Stimulated activated CD8-positive, alpha-beta memory T cell treated with anti-CD3 and anti-CD28 coated beads, Interleukin-2, amount 100 ng/mL, for 1 hour (primary cell): ENCODE measurements around the gene IL34.
"Not testable (repeated sequence)": the region's sequence is repeated elsewhere in the genome, so short reads cannot be mapped to it uniquely, and the experiment has no call there.

Source experiments
- DNase-seq, 2 donors: peaks; one replicate each; pipeline ENCODE4 v3.0.0-alpha.2; 2020; ENCODE audit warnings: low read depth in 2 of 2

Gene IL34

DNA sequence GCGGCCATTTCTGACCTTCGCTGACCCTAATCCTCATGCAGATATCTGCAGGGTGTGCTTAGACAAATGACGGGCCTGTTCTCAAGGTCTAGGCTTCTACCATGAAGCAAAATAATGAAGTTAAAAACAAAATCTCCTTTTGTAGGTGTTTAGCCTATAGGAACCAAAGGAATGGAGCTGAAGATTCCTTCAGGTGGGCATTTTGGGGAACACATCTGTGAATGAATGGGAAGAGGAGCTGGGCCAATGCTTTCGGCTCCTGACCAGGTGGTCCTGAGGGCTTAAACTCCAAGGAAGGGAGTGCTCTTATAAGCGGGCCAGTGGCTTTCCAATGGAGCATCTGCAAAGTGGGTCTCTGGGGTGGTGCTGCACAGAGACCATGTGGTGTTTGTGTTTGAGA lies 14.1 kb upstream of the IL34 start:
- no peak for DNase-seq

DNA sequence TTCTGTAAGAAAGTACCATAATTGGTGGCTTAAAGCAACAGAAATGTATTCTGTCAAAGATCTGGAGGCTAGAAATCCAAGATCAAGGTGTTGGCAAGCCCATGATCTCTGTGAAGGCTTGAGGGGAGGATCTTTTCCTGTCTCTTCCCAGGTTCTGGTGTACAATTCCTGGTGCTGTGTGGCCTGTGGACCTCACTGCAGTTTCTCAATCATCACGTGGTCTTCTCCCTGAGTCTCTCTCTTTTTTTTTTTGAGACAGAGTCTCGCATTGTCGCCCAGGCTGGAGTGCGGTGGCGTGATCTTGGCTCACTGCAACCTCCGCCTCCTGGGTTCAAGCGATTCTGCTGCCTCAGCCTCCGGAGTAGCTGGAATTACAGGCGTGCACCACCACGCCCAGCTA lies 12.7 kb upstream of the IL34 start:
- not testable (repeated sequence) for DNase-seq

DNA sequence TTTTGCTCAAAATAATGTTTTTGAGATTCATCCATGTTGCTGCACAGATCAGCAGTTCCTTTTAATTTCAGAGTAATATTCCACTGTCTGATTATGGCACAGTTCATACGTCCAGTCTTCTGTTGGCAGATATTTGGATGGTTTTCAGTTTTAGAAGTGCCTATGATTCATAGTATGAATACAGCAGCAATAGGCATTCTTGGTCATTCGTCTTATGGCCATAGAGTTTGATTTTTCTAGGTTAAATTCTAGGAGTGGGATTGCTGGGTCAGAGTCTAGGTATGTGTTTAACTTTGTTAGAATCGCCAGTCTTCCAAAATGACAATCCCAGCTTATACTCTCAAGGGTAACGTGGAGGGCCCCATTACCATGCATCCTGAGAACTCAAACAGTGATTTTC lies 11.5 kb upstream of the IL34 start:
- no peak for DNase-seq

DNA sequence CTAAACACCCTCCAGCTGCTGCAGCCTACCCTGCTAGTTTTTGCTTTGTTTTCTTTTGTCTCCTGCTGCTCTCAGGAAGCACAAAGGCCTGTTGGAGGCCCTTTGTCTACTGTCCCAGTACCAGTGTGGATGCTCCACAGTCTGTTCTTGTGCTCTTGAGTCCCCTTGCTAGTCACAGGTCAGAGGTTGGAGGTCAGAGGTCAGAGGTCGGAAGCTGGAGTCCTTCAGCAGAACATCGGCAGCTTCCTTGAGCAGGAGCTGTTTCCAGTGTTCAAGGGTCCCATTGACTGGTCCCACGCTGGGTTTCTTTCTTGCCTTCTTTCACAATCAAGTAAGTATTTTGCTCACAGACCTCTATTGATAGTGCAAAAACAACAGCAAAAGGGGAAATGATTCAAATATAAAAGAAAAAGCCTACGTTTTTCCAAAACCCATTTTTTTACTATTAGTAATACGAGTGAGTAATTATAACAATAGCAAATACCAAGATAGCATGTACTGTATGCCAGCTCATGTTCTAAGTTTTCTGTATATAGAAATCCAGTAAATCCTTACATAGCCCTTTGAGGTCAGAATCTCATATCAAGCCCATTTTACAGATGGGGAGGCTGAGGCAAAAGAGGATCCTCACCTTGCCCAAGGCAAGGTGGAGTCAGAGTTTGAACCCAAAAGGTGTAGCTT lies 10.9 kb upstream of the IL34 start:
- no peak for DNase-seq

DNA sequence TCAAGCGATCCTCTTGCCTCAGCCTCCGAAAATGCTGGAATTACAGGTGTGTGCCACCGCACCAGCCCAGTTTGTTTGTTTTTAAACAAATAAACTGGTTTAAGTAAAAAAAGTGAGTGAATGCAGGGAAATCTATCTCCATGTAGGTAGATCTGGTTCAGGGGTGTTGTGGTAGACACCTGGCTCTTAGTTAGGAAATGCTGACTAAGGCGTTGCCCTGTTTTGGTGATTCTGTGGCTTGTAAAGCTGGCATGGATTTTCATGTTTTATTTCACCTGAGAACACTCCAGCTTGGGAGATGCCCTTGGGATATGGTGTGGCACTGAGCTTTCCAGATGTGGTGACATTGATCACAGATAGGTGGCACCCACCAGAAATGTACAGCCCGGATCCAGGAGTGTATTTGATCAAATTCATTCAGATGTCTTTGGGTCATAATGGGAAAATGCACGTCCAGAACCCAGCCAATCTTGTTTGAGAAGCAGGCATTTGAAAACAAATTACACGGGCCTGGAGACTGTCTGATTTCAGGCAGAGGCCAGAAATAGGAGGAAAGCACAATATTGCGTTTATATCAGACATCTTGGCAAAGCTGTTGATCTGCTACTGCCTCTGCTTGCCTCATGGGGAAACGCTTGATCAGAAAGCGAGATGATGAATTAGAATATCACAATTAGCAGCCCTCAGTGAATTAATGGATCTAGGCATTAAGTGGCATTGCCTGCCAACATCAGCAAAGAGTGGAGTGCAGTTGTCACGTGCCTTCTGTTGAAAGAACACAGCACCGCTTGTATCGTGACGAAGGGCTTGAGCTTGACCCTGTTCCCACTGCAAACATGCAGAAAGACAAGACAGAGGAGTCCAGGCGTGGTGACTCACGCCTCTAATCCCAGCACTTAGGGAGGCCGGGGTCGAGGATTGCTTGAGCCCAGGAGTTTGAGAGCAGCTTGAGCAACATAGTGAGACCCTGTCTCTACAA lies 7.3 kb upstream of the IL34 start:
- no peak for DNase-seq

DNA sequence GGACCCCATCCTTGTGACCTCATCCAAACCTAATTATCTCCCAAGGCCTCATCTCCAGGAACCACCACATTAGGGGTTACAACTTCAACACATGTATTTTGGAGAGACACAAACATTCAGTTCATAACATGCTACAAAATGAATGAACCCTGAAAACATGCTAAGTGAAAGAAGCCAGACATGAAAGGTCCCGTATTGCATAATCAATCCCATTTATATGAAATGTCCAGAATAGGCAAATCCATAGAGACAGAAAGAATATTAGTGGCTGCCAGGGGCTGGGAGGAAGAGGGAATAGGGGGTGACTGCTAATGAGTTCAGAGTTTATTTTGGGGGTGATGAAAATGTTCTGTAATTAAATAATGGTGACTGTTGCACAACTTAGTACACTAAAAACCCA lies 3.7 kb upstream of the IL34 start:
- no peak for DNase-seq

DNA sequence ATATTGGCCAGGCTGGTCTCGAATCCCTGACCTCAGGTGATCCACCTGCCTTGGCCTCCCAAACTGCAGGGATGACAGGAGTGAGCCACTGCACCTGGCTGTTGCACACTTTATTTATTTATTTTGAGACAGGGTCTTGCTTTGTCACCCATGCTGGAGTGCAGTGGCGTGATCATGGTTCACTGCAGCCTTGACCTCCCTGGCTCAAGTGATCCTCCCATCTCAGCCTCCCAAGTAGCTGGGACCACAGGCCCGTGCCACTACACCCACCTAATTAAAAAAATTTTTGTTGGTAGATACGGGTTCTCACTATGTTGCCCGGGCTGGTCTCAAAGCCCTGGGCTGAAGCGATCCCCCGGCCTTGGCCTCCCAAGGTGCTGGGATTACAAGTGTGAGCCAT lies 3.1 kb upstream of the IL34 start:
- DNase-seq, result not testable (repeated sequence)

DNA sequence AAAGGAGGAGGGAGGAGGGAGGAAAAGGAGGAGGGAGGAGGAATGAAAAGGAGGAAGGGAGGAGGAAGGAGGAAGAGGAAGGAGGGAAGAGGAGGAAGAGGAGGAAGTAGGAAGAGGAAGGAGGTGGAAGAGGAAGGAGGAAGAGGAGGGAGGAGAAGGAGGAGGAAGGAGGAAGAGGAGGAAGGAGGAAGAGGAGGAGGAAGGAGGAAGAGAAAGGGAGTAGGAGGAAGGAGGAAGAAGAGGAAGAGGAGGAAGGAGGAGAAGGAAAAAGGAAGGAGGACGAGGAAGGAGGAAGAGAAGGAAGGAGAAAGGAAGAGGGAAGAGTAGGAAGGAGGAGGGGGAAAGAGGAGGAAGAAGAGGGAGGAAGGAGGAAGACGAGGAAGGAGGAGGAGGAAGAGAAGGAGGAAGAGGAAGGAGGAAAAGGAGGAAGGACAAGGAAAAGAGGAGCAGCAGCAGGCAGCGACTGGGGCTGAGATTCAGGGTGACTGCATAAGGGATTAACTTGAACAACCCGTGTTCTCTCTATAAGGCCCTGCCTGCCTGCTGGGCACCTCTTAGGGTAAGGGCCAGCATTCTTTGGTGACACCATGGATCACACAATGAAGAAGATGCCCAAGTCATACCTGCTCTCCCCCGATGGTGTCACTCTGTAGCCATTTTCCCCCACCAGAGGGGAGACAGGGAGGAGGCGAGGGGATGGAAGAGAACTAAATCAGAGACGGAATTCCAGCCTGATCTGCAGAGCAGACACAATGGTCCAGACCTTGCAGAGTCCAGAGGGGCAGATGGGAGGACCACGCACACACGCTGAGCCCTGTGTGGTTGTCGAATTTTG lies 1.4 kb upstream of the IL34 start:
- no peak for DNase-seq

DNA sequence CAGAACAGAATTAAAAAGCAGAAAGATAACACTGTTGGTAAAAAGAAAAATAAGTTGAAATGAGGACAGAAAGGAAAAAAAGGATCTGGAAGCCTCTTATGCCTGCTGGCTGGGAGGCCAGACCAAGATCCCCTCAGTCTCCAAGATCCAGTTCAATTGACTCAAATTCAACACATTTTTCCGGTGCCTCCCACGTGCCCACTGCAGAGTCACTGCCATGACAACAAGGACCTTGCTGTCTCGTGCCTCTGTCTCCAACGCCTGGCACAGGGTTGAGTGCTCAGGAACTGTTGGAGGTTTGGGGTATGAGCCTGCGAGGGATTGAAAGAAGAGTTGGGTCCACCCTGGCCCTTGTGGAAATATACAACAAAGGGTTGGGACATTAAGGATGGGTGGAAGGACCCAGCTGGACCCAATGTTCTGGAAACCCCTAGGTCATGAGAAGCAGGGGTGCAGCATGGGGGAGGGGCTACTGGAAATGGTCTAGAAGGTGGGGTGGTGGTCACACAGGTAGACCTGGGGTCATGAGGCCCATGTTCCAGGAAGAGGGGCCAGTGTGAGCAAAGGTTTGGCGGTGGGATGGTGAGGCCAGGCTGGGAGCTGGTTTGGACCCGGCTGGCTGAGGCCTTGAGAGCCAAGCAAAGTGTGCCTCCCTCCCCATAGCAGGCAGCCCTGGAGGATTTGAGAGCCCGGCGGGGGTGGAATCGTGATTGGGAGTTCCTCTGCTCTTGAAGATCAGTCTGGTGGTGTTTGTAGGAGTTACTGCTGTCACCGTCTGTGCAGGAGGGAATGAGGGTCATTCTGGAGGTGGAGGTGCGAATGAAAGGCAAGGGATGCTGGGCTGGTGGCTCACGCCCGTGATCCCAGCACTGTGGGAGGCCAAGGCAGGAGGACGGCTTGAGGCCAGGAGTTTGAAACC lies 1.3 kb downstream of the IL34 start:
- no peak for DNase-seq

DNA sequence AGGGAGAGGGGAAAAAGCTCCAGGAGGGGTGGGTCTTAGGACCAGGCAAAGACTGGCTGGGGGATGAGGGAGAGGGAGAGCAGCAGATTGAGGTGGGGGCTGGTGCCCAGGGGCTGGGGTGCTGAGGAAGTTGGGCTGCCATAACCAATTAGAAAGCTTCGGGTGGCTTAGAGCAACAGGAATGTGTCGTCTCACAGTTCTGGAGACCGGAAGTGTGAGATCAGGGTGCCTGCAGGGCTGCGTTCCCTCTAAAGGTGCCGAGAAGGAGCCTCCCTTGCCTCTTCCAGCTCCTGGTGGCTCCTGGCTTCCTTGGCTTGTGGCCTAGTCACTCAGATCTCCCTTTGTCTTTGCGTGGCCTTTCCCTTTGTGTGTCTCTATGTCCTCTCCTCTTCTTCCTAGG lies 2.2 kb downstream of the IL34 start:
- no peak for DNase-seq

DNA sequence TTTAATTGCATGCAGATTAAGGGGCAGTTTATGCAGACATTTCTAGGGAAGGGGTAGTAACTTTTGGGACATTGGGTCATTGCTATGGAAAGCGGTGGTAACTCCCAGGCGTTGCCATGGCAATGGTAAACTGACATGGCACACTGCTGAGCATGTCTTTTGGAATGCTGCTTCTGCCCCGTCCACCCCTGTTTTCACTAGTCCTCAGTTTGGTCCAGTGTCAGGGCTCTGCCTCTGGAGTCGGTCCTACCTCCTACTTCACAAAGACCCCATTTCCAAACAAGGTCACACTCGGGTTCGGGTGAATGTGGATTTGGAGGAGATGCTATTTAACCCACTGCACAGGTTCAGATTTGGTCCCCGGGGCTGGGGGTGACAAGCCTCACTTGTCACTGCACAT lies 2.9 kb downstream of the IL34 start:
- DNase-seq, result no peak

DNA sequence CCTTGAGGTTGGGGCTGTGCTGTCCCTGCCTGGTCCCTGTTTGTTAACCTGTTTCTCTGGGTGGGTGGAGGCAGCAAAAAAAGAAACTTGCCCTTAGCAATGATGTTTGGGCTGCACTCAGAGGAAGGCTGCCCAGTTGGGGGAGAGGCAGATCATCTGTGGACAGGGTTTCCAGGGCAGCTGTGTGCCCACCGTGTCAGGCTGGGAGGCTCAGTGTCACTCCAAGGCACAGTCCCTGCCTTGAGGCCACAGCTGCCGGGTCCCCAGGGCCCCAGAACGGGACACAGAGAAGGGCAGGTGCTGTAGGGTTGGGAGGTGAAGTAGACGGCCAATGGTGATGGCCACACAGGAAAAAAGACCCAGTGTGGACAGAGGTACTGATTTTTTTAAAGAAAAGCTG lies 3.9 kb downstream of the IL34 start:
- no peak for DNase-seq

DNA sequence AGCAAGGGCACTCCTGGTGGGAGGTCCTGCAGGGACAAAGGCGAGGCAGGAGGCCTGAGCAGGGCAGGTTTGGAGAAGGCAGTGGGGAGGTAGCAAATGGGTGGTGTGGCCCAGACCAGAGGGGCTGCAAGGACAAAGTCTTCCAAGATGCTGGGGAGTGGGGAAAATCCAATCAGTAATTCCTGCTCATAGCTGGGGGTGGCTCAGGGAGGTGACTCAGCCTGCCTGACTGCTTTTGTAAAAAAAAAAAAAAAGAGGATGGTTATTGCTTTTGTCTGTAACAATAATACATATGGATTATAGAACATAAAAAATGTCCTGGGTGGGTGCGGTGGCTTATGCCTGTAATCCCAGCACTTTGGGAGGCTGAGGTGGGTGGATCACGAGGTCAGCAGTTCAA lies 5.2 kb downstream of the IL34 start:
- no peak for DNase-seq

DNA sequence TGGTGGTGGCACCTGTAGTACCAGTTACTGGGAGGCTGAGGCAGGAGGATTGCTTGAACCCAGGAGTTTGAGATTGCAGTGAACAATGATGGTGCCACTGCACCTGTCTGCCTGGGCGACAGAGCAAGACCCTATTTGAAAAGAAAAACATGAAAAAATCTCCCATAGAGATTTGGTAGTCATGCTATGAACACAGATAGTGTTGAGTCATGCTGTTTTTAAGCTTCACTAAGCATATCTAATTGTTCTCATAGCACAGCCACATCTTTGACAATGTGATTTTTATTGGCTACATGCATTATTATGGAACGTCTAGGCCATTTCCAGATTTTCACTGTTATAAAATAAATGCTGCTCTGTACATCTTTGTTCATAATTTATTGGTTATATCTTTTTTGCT lies 6.0 kb downstream of the IL34 start:
- no peak for DNase-seq

DNA sequence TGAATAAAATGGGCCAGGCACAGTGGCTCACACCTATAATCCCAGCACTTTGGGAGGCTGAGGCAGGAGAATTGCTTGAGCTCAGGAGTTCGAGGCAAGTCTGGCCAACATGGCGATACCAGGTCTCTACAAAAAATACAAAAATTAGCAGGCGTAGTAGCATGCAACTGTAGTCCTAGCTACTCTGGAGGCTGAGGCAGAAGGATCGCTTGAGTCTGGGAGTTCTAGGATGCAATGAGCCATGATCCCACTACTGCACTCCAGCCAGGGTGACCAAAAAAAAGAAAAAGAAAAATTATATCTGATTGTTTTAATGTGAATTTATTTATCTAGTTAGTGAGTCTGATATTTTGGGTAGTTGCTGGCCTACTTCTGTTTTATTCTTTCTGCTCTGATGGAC lies 7.0 kb downstream of the IL34 start:
- DNase-seq, result no peak

DNA sequence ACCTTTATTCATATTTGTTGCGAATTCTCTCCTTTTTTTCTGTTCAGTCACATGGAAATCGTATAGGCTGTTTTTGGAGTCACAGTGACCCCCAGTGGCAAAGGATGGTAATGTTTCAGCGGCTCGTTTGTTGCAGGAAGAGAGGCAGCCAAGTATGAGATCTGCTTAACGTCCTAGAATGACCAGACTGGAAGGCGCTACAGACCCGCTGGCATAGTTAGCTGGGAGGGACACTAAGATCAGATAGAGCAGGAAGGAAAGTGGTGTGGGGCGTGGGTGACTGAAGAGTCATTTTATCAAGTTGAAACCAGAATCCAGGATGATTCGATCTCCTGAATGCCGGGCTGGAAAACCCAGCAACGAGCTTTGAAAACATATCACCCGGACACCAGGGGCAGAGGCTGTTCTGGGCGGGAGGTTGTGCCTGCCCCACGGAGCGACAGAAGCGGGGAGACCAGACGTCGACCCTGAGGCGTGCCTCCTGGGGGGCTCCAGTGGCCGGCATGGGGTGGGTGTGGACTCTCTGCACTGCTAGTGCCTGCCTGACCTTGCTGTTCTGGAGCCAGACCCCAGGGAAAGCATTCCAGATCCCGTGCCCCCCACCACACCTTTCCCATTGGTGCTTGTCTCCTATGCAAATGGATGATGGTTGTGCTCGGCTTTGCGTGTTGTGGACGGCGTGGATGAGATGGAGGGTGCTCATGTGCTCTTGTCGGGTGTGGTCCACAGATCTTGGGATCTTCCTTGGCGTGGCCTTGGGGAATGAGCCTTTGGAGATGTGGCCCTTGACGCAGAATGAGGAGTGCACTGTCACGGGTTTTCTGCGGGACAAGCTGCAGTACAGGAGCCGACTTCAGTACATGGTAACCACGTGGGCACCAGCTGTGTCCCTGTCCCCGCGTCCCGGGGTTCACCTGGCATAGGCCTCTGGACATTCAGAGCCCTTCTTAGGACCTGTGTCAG lies 7.7 kb downstream of the IL34 start:
- DNase-seq, result peak; percentile 57 to 60

DNA sequence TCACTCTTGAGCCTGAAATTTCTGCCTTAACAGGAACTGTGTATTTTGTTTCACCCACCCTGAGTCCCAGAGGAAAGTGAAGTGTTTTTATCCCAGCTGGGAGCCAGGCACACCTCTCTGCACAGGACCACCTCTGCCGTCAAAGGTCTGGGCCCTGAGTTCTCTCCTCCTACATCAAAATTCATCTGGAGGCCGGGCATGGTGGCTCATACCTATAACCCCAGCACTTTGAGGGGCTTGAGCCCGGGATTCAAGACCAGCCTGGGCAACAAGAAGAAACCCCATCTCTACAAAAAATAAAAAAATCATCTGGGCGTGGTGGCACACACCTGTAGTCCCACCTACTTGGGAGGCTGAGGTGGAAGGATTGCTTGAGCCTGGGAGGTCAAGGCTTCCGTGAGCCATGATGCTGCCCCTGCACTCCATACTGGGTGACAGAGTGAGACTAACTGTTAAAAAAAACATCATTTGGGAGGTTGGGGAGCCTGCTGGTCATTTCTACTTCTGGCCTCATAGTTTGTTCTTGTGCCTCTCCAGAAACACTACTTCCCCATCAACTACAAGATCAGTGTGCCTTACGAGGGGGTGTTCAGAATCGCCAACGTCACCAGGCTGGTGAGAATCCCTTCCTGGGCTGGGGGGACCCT lies 9.8 kb downstream of the IL34 start:
- no peak for DNase-seq

DNA sequence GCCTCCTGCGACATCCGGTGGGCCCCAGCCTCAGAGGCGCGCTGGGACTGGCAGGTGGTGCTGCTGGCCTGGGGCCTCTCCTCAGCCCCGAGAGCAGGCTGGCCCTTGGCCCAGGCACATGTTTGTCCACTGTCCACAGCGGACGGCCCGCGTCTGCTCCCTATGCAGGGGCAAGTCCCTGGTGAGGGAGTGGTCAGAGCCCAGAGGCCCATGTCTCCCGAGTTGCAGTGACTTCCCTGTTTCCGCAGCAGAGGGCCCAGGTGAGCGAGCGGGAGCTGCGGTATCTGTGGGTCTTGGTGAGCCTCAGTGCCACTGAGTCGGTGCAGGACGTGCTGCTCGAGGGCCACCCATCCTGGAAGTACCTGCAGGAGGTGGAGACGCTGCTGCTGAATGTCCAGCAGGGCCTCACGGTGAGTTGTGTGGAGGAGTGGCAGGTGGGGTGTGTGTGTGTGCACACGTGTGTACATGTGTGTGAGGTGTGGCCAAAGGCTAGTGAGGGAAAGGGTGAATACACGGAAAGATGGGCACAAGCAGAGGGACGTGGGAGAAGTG lies 10.4 kb downstream of the IL34 start:
- no peak for DNase-seq

DNA sequence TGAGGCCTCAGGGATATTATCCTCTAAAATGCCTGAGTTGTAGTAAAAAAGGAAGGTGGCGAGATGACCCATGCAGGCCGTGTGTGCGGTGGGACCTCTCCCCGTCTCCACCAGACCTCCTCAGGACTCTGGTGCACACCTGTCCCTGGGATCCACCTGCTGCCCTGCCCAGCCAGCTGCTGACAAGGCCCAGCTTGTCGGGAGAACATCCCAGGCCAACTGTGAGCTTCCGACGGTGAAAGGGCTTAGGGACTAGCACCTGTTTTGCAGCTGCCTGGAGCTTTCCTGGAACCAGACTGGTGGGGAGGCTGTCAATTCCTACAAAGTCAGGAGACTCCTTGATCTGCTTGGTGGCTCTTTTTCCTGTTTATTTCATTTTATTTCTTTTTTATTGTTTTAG lies 11.6 kb downstream of the IL34 start:
- DNase-seq, result no peak
